GM15510 (cell line): ENCODE data around the gene SYNE1.

ENCODE experiments used
- POLR2A ChIP-seq: IDR thresholded peaks from 3 replicates; pipeline ENCODE4 v1.6.1; 2011; ENCODE audit warnings: borderline replicate concordance; ENCODE audit not compliant: insufficient read length; ENCODE audit errors: extremely low read depth

The SYNE1 gene

GRCh38 chr6:152634773-152635172 lies 2.4 kb downstream of the SYNE1 start:
- TF ChIP-seq POLR2A: no peak

DNA sequence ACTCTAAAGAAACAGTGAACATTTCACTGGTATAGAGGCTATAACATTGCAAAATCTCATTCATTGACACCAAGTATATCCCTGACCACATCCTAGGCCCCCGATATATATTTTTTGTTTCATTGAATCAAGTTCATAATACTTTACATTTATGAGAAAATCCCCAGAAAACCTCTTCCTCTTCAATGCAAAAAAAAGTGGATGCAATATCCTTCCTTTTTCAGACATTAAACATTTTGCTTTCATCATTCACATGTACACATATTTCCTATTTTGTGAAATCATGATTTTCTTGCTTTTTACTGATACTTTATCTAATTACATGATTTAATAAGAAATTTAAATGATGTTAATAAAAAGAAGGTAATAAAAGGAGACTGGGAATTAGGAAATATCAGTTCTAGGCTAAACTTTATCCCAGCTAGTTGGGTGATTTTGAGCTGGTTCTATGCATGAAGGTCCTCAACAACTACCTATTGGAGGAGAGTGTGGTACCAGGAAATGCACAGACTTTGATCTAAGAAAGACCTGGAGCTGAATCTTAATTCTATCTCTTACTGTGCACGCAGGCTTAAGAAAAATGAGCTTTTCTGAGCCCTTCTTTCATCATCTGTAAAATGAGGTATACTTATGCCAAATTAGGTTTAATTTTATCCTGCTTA lies 4.9 kb downstream of the SYNE1 start:
- no peak for TF ChIP-seq POLR2A

- no peak for TF ChIP-seq POLR2A
These were observed 5.8 kb downstream of the SYNE1 start for GRCh38 chr6:152631376-152631775.

- no peak for TF ChIP-seq POLR2A
These were observed 6.3 kb downstream of the SYNE1 start for GRCh38 chr6:152630832-152631231.

- TF ChIP-seq POLR2A: no peak
These were observed 11.9 kb downstream of the SYNE1 start for GRCh38 chr6:152625213-152625612.

- no peak for TF ChIP-seq POLR2A
These were observed 28.0 kb downstream of the SYNE1 start for GRCh38 chr6:152609125-152609670.

GRCh38 chr6:152605941-152606340 lies 31.2 kb downstream of the SYNE1 start:
- no peak for TF ChIP-seq POLR2A

DNA sequence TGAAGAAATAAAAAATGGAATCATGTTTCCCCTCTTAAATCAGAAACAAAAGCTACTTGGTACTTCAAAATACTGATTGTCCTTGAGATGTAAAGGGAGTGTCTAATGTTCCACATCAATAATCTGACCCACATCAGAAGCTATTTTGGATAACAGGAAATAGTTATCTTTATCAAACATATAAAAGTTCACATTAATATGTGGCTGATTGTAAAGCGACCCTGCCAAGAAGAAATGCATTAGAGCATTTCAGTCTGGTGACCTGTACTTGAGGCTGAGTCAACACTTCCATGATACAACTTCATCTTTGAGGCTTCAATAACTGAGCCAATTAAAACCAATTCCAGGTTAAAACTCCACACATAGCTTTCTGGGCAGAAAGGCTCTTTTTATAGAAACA lies 31.8 kb downstream of the SYNE1 start:
- TF ChIP-seq POLR2A: no peak

- TF ChIP-seq POLR2A: no peak
These were observed 33.3 kb downstream of the SYNE1 start for GRCh38 chr6:152603911-152604310.

- no peak for TF ChIP-seq POLR2A
These were observed 37.1 kb downstream of the SYNE1 start for GRCh38 chr6:152600022-152600421.

DNA sequence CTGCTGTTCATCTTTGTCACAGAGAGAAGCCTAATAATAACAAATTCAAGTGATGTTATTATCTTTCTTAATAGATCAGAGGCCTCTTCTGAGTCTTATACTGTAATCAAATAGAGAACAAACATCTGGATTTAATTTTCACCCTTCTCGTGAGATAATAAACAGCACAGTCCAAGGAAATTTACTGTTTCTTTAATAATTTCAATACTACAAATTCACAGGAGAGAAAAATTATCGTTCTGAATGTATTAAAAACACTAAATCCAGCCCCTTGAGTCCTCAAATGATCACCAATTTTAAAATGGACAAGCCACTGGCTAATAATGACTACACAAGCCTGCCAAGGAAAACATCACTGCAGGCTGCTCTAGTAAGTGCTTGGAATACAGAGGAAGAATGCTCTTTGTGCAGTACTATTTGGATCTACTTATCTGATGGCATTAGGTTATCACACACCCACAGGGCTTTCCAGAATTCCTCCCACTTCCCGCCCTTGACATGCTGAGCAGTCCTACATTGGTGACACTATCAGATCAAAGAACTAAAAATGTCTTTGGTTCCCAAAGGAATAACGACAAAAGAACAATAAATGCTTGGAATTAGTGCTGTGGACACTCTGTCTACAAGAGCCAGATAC lies 38.1 kb downstream of the SYNE1 start:
- no peak for TF ChIP-seq POLR2A

DNA sequence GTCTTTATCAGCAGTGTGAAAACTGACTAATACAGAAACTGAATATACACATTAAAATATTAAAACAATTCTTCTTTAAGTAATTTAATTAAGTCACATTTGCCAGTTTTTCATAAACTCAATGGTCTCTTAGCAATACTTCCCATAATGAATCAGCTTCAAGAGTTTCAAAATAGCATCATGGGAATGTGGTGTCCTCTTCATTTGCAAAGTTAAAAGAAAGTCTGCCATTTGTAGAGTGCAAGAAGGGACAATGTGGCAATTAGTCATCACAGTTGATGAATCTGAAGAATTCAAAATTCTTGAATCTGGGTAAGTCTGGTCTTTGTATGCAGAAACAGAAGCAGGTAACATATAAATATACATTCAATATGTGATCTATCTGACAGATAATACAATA lies 38.7 kb downstream of the SYNE1 start:
- TF ChIP-seq POLR2A: no peak

DNA sequence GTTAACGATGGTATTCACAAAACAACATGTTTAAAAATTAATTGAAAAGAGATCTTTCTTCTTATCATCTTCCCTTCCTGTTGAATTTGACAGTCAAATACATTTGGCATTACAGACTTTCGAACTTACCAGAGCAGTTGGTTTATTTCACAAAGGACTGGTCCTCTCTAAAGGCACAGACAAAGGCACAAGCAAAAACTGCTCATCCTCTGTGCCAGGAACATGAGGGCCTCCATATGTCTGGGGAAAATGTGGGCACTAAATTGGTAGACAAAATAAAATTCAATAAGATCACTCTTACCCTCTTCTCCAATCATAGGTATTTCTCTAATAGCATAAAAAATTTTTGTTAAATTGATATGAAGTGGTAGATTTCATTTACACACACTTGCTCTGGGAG lies 40.4 kb downstream of the SYNE1 start:
- no peak for TF ChIP-seq POLR2A

DNA sequence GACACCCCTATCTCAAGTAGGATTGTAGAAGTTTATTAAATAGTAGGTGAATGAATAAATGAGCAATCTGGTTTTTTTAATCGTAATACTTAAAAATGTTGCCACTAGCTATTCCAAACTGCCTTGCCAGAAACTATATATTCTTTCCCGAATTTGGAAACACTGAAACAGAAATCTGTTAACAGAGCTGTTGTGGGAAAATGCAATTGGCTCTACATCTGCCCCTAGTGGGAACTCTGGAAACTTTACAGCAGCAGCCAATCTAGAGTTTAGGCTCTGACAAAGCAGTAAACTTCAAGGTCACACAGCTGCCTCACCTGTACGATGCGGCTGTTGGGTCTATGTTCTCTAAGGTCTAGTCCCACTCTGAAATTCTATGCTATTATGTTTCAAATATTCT lies 41.7 kb downstream of the SYNE1 start:
- no peak for TF ChIP-seq POLR2A

DNA sequence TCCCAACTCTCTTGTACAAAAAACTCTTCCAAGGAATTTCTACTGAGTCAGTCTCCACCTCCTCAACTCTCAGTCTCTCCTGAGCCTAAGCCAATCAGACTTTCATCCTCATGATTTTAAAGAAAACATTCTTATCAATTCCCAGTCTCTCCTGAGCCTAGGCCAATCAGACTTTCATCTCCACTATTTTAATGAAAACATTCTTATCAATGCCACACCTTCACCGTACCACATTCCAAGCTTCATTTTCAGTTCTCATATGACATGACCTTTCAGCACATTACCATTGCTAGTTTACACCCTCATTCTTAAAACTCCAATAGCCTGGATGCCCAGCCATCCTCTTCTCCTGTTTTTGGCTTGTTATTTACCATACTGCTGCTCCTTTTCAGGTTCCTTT lies 42.5 kb downstream of the SYNE1 start:
- TF ChIP-seq POLR2A: no peak

DNA sequence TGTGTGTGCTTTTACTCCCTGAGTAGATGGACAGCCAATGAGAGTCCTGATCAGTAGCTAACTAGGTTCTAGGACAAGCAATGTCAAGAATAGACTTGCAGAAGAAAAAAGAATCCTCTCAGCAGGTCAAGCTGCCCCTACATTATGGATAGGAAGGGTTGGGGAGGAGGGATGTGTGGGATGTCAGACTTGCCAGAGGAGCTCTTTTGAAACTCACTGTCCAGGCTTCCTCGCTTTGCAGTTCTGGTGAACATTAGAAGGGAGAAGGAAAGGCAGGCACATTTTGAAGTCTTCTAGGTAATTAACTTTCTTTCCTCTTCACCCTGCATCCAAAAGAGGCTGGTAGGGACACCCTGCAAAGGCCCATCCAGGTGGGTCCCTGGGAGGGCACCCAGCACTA lies 48.7 kb downstream of the SYNE1 start:
- TF ChIP-seq POLR2A: no peak
